SU-DHL-6 (cell line): ENCODE data around the gene ZDHHC24.

Experiments used
- CTCF ChIP-seq: fragments of 200-600 bp; sonication (generic); IDR thresholded peaks from one replicate; pipeline ENCODE4 v1.5.1; 2017; ENCODE audit warnings: antibody characterized with exemption, mild to moderate bottlenecking, low read length, moderate library complexity; ENCODE audit not compliant: insufficient read depth, poor library complexity, severe bottlenecking
- EZH2phosphoT487 ChIP-seq: fragments of 200-600 bp; sonication (generic), shearing (Covaris generic); conservative IDR thresholded peaks from 2 replicates; pipeline ENCODE4 v1.6.1; 2018; ENCODE audit warnings: mild to moderate bottlenecking, antibody characterized with exemption, low read length, moderate library complexity, mixed read lengths

- no peak for TF ChIP-seq CTCF
- no peak for TF ChIP-seq EZH2phosphoT487
Measured at GRCh38 chr11:66559142-66559865, 13.5 kb upstream of the ZDHHC24 start.
